Measurements from ENCODE around the gene DLG2. TPM values are rescaled to one million over a fixed set of nuclear protein-coding genes. Genes with fewer than 3 reads are reported as not detected.

The DLG2 gene
- polyA plus RNA-seq, 2 donors: 2.6 to 6.7 TPM

DNA sequence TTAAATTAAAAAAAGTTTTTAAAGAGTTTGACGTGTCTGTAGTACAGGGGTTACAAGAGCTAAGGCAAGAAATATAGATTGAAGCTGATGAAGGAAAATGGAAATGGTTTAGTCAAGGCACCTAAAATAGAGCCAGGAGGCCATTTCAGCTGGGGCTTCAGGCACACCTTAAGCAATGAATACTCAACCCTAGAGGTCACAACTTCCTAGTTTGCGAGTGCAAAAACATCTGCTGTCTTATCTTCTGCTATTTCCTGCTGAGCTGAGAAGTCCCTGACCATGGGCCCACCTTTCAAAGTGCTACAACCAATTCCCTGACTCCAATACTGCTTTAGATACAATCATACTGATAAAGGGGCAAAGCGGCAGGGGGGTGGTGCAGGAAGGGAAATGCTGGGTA lies 87.4 kb downstream of the DLG2 start:
- H3K27me3 ChIP-seq (ENCODE audit: control insufficient read depth in 1 of 2, insufficient read depth in 2 of 2, low read length in 2 of 2): no peaks in the 10 kb centered on the region

DNA sequence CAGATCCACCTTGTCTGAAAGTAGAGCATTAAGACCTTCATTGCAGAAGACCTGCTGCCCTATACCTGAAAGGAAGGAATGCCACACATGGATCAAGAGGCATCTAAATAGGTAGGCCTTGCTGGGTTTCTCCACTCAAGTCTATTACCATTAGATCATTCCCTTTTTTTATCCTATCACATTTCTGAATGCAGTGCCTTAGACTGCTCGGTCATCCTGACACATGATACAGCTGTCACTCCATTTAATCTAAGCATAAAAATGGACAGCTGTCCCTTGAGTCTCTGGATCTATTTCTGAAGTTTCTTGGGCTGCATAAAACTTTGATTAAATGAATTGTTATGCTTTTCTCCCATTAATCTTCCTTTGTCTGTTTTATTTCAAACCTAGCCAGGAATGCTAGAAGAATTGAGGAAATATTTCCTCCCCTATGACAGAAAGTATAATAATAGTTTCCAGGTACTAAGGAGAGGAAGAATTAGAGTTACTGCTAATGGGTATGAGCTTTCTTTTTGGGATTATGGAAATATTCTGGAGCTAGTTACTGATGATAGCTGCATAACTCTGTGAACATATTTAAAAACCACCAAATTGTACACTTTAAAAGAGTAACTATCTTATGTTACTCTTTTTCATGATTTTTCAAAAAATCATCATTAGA lies 88.0 kb downstream of the DLG2 start:
- 84 to 88% methylated on average over 1 of the region's 1 CpG for WGBS, 2 donors
- Histone ChIP-seq H3K27ac (ENCODE audit: low read depth in 2 of 2, low read length in 1 of 2) (no peak overlapping the region), H3K4me1 (ENCODE audit: control insufficient read depth in 2 of 2, insufficient read depth in 2 of 2, low read length in 1 of 2) (no peaks in the 10 kb centered on the region), H3K27me3 (ENCODE audit: control insufficient read depth in 1 of 2, insufficient read depth in 2 of 2, low read length in 2 of 2) (no peaks in the 10 kb centered on the region), H3K9me3 (ENCODE audit: control insufficient read depth in 2 of 2, insufficient read depth in 1 of 2, low read depth in 1 of 2, low read length in 1 of 2) (peaks cover 0 to 7% of the 10 kb centered on the region in 2 donors), H3K36me3 (ENCODE audit: control insufficient read depth in 2 of 2, insufficient read depth in 2 of 2, low read length in 1 of 2) (no peaks in the 10 kb centered on the region), H3K4me3 (ENCODE audit: low read depth in 1 of 2, low read length in 2 of 2) (no peak overlapping the region)

More for the DNA sequence above, 87.4 kb downstream of the DLG2 start:
- H3K9me3 ChIP-seq (ENCODE audit: control insufficient read depth in 2 of 2, insufficient read depth in 1 of 2, low read depth in 1 of 2, low read length in 1 of 2): peaks cover 0 to 7% of the 10 kb centered on the region in 2 donors
- no peak overlapping the region for H3K4me3 ChIP-seq (ENCODE audit: low read depth in 1 of 2, low read length in 2 of 2)
- 79 to 86% methylated on average over 3 of the region's 3 CpGs for WGBS, 2 donors
- no peaks in the 10 kb centered on the region for H3K36me3 ChIP-seq (ENCODE audit: control insufficient read depth in 2 of 2, insufficient read depth in 2 of 2, low read length in 1 of 2)
- no peaks in the 10 kb centered on the region for H3K4me1 ChIP-seq (ENCODE audit: control insufficient read depth in 2 of 2, insufficient read depth in 2 of 2, low read length in 1 of 2)
- no peak overlapping the region for H3K27ac ChIP-seq (ENCODE audit: low read depth in 2 of 2, low read length in 1 of 2)

- Histone ChIP-seq H3K4me3 (ENCODE audit: low read depth in 1 of 2, low read length in 2 of 2) (no peak overlapping the region), H3K27me3 (ENCODE audit: control insufficient read depth in 1 of 2, insufficient read depth in 2 of 2, low read length in 2 of 2) (no peaks in the 10 kb centered on the region)
- WGBS, 2 donors: 90 to 95% methylated on average over 15 of the region's 15 CpGs
Observed at GRCh38 chr11:85536438-85536837, 90.7 kb downstream of the DLG2 start.

DNA sequence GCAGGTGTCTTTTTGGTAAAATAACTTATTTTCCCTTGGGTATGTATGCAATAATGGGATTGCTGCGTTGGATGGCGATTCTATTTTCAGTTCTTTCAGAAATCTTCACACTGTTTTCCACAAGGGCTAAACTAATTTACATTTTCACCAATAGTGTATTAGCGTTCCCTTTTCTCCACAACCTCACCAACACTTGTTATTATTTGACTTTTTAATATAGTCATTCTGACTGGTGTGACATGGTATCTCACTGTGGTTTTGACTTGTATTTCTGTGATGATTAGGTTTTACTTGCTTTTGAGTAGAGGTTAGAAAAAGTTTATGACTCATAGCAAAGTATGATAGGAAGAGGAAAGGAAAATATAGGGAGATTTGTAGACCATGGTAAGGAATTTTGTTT lies 92.3 kb downstream of the DLG2 start:
- Histone ChIP-seq H3K36me3 (ENCODE audit: control insufficient read depth in 2 of 2, insufficient read depth in 2 of 2, low read length in 1 of 2) (no peaks in the 10 kb centered on the region), H3K4me3 (ENCODE audit: low read depth in 1 of 2, low read length in 2 of 2) (no peak overlapping the region), H3K27me3 (ENCODE audit: control insufficient read depth in 1 of 2, insufficient read depth in 2 of 2, low read length in 2 of 2) (no peaks in the 10 kb centered on the region), H3K4me1 (ENCODE audit: control insufficient read depth in 2 of 2, insufficient read depth in 2 of 2, low read length in 1 of 2) (no peaks in the 10 kb centered on the region), H3K27ac (ENCODE audit: low read depth in 2 of 2, low read length in 1 of 2) (no peak overlapping the region), H3K9me3 (ENCODE audit: control insufficient read depth in 2 of 2, insufficient read depth in 1 of 2, low read depth in 1 of 2, low read length in 1 of 2) (peaks cover 0 to 5% of the 10 kb centered on the region in 2 donors)
- whole genome bisulfite sequencing, 2 donors: 94 to 97% methylated on average over 3 of the region's 3 CpGs

More at GRCh38 chr11:85536438-85536837, 90.7 kb downstream of the DLG2 start:
- no peak overlapping the region for H3K27ac ChIP-seq (ENCODE audit: low read depth in 2 of 2, low read length in 1 of 2)
- no peaks in the 10 kb centered on the region for H3K4me1 ChIP-seq (ENCODE audit: control insufficient read depth in 2 of 2, insufficient read depth in 2 of 2, low read length in 1 of 2)
- H3K9me3 ChIP-seq (ENCODE audit: control insufficient read depth in 2 of 2, insufficient read depth in 1 of 2, low read depth in 1 of 2, low read length in 1 of 2): peaks cover 0 to 7% of the 10 kb centered on the region in 2 donors
- H3K36me3 ChIP-seq (ENCODE audit: control insufficient read depth in 2 of 2, insufficient read depth in 2 of 2, low read length in 1 of 2): no peaks in the 10 kb centered on the region

DNA sequence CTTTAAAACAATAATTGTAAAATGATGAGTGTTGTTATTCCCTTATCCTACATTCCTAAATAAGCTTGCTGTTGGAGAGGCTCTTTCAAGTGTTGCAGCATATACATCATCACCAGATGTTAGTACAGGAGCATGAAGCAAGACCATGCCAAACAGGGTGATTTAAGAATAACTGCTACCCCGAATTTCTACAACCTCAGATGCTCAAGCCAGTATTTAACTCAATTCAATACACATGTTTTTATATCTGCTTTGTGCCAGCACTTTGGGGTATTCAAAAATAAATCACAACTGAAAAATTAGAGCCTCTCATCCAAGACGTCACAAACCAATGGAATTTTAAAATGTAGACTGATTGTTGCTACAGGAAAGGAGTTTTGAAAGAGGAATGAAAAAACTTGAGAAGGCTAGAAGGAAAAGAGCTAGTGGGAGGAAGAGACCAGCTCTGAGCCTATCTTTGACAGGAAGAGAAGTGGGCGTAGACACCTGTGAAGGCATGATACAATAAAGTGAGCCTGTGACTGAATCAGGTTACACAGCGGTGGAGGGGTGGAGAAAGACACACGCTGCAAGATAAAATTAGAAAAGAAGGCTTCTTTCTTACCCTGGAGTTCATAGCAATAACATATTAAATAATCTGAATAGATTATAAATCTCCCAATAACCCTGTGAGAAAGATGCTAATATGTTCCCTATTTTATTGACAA lies 95.8 kb downstream of the DLG2 start:
- 53% methylated on average over 5 of the region's 5 CpGs for WGBS, 2 donors
- no peaks in the 10 kb centered on the region for H3K36me3 ChIP-seq (ENCODE audit: control insufficient read depth in 2 of 2, insufficient read depth in 2 of 2, low read length in 1 of 2)
- no peaks in the 10 kb centered on the region for H3K27me3 ChIP-seq (ENCODE audit: control insufficient read depth in 1 of 2, insufficient read depth in 2 of 2, low read length in 2 of 2)

DNA sequence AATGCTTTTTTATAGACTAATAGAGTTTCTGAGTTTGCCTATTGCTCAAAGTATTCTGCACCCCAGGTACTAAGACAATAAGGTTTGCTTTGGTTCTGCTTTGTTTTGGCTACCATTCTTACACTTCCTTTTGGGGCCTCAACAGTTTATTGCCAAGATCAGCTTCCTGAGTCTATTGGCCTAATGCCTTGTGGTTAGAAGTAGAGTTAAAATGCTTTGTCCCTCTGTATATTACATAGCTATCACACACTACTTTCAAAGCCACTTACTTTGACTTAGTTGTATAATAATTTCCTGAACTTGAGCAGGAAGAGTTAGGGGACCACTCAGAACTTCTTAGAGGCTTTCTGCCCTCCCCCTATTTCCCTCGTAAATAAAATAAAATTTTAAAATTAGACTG lies 96.5 kb downstream of the DLG2 start:
- H3K4me3 ChIP-seq (ENCODE audit: low read depth in 1 of 2, low read length in 2 of 2): no peak overlapping the region
- H3K36me3 ChIP-seq (ENCODE audit: control insufficient read depth in 2 of 2, insufficient read depth in 2 of 2, low read length in 1 of 2): no peaks in the 10 kb centered on the region
- H3K9me3 ChIP-seq (ENCODE audit: control insufficient read depth in 2 of 2, insufficient read depth in 1 of 2, low read depth in 1 of 2, low read length in 1 of 2): no peaks in the 10 kb centered on the region
- no peaks in the 10 kb centered on the region for H3K4me1 ChIP-seq (ENCODE audit: control insufficient read depth in 2 of 2, insufficient read depth in 2 of 2, low read length in 1 of 2)
- 68 to 79% methylated on average over 1 of the region's 1 CpG for WGBS, 2 donors
- no peaks in the 10 kb centered on the region for H3K27me3 ChIP-seq (ENCODE audit: control insufficient read depth in 1 of 2, insufficient read depth in 2 of 2, low read length in 2 of 2)
- no peak overlapping the region for H3K27ac ChIP-seq (ENCODE audit: low read depth in 2 of 2, low read length in 1 of 2)

More for the DNA sequence above, 95.8 kb downstream of the DLG2 start:
- Histone ChIP-seq H3K4me3 (ENCODE audit: low read depth in 1 of 2, low read length in 2 of 2) (no peak overlapping the region), H3K4me1 (ENCODE audit: control insufficient read depth in 2 of 2, insufficient read depth in 2 of 2, low read length in 1 of 2) (no peaks in the 10 kb centered on the region), H3K9me3 (ENCODE audit: control insufficient read depth in 2 of 2, insufficient read depth in 1 of 2, low read depth in 1 of 2, low read length in 1 of 2) (peaks cover 0 to under 1% of the 10 kb centered on the region in 2 donors), H3K27ac (ENCODE audit: low read depth in 2 of 2, low read length in 1 of 2) (no peak overlapping the region)

GRCh38 chr11:85526564-85526963 lies 100.6 kb downstream of the DLG2 start:
- Histone ChIP-seq H3K27me3 (ENCODE audit: control insufficient read depth in 1 of 2, insufficient read depth in 2 of 2, low read length in 2 of 2) (no peaks in the 10 kb centered on the region), H3K4me3 (ENCODE audit: low read depth in 1 of 2, low read length in 2 of 2) (no peak overlapping the region), H3K9me3 (ENCODE audit: control insufficient read depth in 2 of 2, insufficient read depth in 1 of 2, low read depth in 1 of 2, low read length in 1 of 2) (peaks cover 3 to 6% of the 10 kb centered on the region in 2 donors), H3K36me3 (ENCODE audit: control insufficient read depth in 2 of 2, insufficient read depth in 2 of 2, low read length in 1 of 2) (no peaks in the 10 kb centered on the region), H3K27ac (ENCODE audit: low read depth in 2 of 2, low read length in 1 of 2) (no peak overlapping the region), H3K4me1 (ENCODE audit: control insufficient read depth in 2 of 2, insufficient read depth in 2 of 2, low read length in 1 of 2) (no peaks in the 10 kb centered on the region)

DNA sequence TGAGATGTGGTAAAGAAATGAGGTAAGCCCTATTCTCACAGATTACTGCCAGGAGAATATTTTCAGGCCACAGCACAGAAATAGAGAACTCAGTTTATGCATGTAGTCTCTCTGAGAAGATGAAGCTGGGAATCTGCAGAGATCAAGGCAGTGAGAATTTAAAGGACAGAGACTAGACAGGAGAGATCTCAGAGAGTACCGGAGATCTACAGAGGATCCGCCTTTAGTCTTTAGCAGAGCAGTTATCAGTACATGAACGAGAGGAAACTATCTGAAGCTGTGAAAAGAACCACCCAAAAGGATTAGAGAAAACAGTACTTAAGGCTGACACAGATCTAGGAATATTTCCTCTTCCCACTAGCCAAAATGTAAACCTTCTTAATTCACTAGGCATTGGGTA lies 101.5 kb downstream of the DLG2 start:
- Histone ChIP-seq H3K27me3 (ENCODE audit: control insufficient read depth in 1 of 2, insufficient read depth in 2 of 2, low read length in 2 of 2) (no peaks in the 10 kb centered on the region), H3K36me3 (ENCODE audit: control insufficient read depth in 2 of 2, insufficient read depth in 2 of 2, low read length in 1 of 2) (no peaks in the 10 kb centered on the region), H3K4me3 (ENCODE audit: low read depth in 1 of 2, low read length in 2 of 2) (no peak overlapping the region), H3K9me3 (ENCODE audit: control insufficient read depth in 2 of 2, insufficient read depth in 1 of 2, low read depth in 1 of 2, low read length in 1 of 2) (peaks cover 3 to 6% of the 10 kb centered on the region in 2 donors), H3K27ac (ENCODE audit: low read depth in 2 of 2, low read length in 1 of 2) (no peak overlapping the region), H3K4me1 (ENCODE audit: control insufficient read depth in 2 of 2, insufficient read depth in 2 of 2, low read length in 1 of 2) (no peaks in the 10 kb centered on the region)
- 58 to 62% methylated on average over 3 of the region's 3 CpGs for WGBS, 2 donors

- no peaks in the 10 kb centered on the region for H3K4me1 ChIP-seq (ENCODE audit: control insufficient read depth in 2 of 2, insufficient read depth in 2 of 2, low read length in 1 of 2)
- H3K27me3 ChIP-seq (ENCODE audit: control insufficient read depth in 1 of 2, insufficient read depth in 2 of 2, low read length in 2 of 2): no peaks in the 10 kb centered on the region
- H3K36me3 ChIP-seq (ENCODE audit: control insufficient read depth in 2 of 2, insufficient read depth in 2 of 2, low read length in 1 of 2): no peaks in the 10 kb centered on the region
- peaks cover 1 to 6% of the 10 kb centered on the region in 2 donors for H3K9me3 ChIP-seq (ENCODE audit: control insufficient read depth in 2 of 2, insufficient read depth in 1 of 2, low read depth in 1 of 2, low read length in 1 of 2)
- H3K27ac ChIP-seq (ENCODE audit: low read depth in 2 of 2, low read length in 1 of 2): no peak overlapping the region
- no peak overlapping the region for H3K4me3 ChIP-seq (ENCODE audit: low read depth in 1 of 2, low read length in 2 of 2)
Observed at GRCh38 chr11:85517272-85517671, 109.9 kb downstream of the DLG2 start.

DNA sequence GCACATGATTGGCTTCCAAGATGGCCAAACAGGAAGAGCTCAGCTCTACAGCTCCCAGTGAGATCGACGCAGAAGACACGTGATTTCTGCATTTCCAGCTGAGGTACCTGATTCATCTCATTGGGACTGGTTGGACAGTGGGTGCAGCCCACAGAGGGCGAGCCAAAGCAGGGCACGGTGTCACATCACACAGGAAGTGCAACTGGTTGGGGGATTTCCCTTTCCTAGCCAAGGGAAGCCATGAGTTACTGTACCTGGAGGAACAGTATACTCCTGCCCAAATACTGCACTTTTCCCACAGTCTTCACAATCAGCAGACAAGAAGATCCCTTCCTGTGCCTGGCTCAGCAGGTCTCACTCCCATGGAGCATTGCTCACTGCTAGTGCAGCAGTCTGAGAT lies 131.2 kb downstream of the DLG2 start:
- Histone ChIP-seq H3K4me1 (ENCODE audit: control insufficient read depth in 2 of 2, insufficient read depth in 2 of 2, low read length in 1 of 2) (no peaks in the 10 kb centered on the region), H3K9me3 (ENCODE audit: control insufficient read depth in 2 of 2, insufficient read depth in 1 of 2, low read depth in 1 of 2, low read length in 1 of 2) (peaks cover 6 to 7% of the 10 kb centered on the region in 2 donors), H3K36me3 (ENCODE audit: control insufficient read depth in 2 of 2, insufficient read depth in 2 of 2, low read length in 1 of 2) (no peaks in the 10 kb centered on the region), H3K27me3 (ENCODE audit: control insufficient read depth in 1 of 2, insufficient read depth in 2 of 2, low read length in 2 of 2) (no peaks in the 10 kb centered on the region), H3K27ac (ENCODE audit: low read depth in 2 of 2, low read length in 1 of 2) (no peak overlapping the region), H3K4me3 (ENCODE audit: low read depth in 1 of 2, low read length in 2 of 2) (no peak overlapping the region)
- WGBS, 2 donors: 87 to 92% methylated on average over 5 of the region's 5 CpGs
